Activated CD4-positive, alpha-beta T cell treated with anti-CD3 and anti-CD28 coated beads, Interleukin-2, amount 50 U/mL, for 1 hour (primary cell): ENCODE measurements around the gene ZNF609.
"Not testable (repeated sequence)": the region's sequence is repeated elsewhere in the genome, so short reads cannot be mapped to it uniquely, and the experiment has no call there.

Experiments
- DNase-seq: peaks from one replicate; pipeline ENCODE4 v3.0.0-alpha.2; 2020

The ZNF609 gene

DNA sequence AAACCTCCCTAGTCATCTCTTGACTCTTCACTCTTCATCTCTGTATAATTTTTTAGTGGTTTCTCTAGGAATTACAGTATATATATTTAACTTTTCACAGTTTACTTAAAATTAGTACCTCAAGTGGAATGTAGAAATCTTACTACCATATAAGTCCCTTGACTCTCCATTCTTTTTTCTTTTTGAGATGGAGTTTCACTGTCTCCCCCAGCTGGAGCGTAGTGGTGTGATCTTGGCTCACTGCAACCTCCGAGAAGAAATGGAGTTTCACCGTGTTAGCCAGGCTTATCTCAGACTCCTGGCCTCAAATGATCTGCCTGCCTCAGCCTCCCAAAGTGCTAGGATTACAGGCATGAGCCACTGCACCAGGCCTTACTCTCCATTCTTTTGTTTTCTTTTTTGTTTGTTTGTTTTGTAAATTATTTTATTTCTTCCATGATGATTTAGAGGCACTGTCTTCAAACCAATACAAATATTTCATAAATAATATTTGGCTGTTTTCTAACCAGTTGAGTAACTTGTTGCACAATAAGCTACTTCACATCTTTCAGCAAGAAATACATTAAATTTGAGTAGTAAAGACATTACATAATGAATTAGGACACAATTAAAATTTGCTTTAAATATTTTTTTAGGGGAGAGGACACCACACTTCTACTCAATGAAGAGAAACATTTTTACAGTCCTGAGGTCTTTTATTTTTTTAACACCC, 170.2 kb downstream of the ZNF609 start:
- no peak for DNase-seq

GRCh38 chr15:64632639-64633038, 172.3 kb downstream of the ZNF609 start:
- not testable (repeated sequence) for DNase-seq

GRCh38 chr15:64633332-64633731, 173.0 kb downstream of the ZNF609 start:
- no peak for DNase-seq

DNA sequence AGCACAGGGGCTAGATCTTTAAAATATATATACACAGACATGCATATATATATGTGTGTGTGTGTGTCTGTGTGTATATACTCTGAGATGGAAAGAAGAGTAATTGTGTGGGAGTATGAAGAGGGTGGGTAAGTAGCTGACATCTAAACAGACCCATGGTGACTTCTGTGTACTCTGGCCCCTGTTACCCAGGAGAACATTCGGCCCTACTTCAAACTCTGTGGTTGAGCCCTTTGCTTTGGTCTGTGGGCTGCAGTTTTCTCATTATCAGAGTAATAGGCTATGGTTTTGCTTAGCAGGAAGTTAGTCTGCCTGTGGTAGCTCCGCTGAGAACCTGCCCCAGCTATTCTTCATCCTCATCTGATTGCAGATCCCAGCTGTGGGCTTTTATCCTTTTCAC, 173.6 kb downstream of the ZNF609 start:
- DNase-seq, result peak; percentile 11

DNA sequence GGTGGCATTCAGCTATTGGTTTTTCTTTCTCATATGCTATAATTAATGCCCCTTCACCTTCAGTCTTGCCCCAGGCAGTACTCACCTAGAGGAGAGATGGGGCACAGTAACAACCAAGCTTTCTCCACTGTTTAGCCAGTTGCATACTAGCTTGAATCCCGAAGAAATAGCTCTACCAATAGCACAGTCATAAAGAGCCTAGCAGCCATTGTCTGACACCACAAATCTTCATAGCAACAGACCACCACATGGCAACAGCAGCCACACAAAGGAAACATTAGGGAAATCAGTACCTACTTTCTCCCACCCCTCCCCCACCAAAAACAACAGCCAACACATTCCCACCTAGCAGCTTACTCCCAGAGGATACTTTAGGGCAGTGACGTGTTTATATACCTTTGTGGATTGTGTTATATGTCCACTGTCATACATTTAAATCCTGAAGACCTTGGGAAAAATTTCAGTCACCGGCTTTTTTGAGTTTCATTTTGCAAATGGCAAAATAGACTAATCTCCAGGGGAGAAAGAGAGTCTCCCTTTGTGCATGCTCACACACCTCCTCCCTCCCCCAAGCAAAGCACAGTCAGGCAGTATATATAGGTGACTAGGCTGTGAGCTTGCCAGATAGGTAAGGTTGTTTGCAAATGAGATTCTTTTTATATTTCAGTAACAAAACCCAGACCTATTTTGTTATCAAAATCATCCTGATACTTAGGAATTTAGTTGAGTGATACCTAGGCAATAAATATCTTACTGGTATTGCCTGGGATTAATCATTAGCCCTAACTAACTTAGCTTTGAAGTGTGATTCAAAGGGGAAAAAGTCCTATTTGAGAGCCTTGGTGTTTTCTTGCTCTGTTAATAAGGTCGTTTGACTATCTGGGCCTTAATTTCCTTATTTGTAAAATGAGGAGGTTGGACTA, 174.5 kb downstream of the ZNF609 start:
- no peak for DNase-seq

DNA sequence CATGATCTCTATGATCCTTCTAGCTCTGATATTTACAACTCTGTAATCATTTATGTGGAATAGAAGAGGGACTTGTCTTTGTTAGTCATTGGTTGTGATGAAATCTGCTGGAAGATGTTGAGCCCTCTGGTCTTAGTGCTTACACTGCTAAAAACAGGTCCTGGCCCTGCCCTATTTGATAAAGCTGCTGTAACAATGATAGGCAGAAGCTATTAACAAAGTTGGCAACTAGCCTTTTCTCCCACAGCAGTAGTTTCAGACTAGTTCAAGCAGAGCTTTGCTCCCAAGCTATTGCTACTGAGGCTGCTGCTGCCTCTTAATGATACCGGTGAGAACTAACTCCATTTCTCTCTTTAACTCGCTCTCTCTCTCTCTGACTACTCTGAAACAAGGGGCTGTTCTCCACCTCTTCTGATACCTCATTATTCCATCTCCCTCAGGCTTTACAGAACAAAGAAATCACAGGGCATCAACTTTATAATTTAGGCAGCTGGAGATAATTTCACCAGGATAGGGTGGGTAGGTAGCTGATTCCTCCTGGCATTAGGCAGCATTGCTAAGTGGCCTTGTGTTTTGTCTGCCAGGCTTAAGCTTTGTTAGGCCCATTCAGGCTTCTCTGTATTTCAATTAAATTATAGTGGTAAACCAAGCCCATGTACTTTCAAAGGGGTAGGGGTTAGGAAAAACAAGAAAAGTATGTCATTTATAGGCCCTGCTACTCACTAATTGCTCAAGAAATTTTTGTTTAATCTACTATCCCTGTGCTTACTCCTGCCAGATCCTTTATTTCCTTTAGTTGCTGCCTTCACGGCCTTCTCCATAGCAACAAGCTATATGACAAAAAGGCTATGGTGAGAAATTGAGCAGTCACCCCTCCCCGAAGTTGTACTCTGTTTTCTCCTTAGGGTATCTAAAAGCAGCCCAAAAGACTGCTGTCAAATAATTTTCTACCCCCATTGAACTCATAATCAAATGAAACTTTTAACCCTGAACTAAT, 175.4 kb downstream of the ZNF609 start:
- no peak for DNase-seq

DNA sequence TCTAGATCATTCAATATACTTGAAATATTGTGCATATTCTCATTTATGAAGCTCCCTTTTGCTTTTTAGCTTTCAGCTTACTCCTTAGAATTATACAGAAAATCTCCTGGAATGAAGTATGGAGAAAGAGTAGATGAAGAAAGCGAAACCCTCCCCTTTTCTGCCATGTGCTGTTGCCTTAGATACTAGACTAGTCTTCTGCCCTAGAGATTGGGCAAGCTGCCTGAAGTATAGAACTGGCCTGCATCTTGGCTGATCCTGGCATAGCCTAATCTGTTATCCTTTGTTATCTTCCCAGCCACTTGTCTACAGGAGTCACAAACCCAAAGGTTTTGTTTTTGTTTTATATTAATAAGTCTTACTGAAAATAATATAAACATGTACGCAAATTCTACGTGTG, 176.2 kb downstream of the ZNF609 start:
- DNase-seq, result no peak

- DNase-seq, result no peak
Observed at GRCh38 chr15:64637412-64637811, 177.0 kb downstream of the ZNF609 start.

DNA sequence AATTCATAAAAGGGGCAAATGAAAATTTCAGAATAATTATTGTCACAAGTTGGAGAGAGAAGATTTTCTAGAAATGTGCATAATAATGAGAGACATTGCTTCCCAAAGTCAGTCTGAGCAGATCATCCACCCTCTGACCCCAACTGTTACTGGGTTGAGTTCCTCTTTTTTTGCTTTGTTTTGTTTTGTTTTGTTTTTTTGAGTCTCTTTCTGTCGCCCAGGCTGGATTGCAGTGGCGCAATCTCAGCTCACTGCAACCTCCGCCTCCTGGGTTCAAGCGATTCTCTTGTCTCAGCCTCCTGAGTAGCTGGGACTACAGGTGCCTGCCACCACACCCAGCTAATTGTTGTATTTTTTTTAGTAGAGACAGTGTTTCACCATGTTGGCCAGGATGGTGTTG, 179.4 kb downstream of the ZNF609 start:
- DNase-seq, result not testable (repeated sequence)

DNA sequence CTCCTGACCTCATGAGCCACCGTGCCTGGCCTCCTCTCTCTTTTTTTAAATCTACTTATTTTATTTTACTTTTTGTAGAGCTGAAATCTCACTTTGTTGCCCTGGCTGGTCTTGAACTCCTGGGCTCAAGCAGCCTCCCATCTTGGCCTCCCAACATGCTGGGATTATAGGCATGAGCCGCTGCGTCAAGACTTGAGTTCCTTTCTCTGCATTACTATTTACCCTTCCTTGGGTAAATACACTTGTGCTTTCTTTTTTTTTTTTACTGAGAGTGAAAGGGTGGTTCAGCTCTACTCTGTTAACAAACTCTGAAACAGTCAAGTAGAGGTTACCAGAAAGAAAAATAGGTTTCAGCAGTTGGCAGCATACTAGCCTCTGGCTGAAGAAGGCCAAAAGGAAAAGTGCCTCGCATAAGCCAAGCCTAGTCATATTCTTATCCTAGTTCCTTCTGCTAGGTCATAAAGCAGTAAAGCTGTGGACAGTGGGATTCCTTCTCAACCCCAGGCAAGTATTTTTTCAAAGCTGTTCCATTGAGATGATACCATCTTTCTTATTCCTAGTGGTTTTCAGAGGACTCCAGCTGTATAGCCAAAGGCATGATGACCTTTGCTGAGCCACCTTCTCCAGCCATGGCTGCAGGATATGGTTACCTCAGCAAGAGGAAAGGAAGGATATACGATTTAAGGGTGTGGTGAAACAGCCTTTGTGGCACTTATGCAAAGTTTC, 179.9 kb downstream of the ZNF609 start:
- no peak for DNase-seq

DNA sequence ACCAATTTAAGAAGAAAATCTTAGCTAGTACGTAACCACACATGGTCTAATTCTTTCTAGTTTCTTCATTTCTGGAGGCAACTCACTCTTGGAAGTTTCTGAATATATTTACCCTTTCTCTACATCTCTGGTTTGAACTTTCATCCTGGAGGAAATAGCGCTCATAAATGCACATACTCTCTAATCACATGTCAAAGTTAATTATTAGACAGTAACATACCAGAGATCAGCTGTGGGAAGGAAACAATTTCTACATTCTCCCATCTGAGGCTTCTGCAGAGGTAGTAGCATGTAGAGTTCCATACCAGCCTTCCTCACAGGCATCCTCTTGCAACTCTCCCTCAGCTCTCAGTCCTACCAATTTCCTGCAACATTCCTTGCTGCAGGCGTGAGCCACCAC, 182.5 kb downstream of the ZNF609 start:
- no peak for DNase-seq

DNA sequence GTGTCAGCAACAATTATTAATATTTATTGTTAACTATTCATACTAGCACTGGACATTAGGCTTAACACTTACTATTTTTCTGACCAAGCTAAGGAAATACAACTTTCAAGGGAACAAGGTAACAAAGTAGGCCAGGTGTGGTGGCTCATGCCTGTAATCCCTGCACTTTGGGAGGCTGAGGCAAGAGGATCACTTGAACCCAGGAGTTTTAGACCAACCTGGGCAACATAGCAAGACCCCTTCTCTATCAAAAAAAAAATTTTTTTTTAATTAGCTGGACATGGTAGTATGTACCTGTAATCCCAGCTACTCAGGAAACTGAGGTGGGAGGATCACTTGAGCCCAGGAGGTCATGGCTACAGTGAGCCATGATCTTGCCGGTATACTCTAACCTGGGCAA, 183.3 kb downstream of the ZNF609 start:
- no peak for DNase-seq

- not testable (repeated sequence) for DNase-seq
Observed at GRCh38 chr15:64644811-64645210, 184.4 kb downstream of the ZNF609 start.

- DNase-seq, result no peak
Observed at GRCh38 chr15:64645995-64646394, 185.6 kb downstream of the ZNF609 start.

DNA sequence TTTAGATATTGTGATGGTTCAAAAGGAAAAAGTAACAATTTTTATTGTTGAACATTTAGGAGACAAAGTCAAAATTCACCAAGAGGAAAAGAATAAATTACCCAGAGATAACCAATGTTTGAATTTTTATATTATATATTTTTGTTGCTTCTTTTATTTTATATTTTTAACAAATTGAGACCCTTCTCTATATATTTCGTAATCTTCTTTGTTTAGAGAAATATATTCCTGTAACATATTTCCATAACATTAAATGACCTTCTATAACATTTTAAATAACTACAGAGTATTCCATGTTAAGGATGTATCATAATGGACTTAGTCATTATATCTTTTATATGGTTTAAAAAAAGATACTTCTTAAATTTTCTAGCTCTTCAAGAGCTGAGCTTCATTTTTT, 187.0 kb downstream of the ZNF609 start:
- DNase-seq, result no peak

DNA sequence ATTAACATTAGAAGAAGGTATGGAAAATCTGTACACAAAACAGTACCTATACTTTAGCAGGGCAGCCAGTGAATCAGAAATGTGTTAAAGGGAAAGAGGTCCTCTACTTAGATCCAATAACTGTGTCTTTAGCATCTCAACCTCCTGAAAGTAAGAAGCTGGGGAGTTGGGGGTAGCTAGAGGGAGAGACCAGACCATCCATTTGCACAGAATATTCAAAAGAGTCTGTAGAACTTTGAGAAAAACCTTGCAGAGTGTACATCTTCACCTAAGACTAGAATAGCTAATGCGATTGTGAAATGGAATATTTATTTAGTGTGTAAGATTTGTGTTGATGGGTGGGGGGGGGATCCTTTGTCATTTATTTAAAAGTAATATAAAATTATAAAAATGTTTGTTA, 190.2 kb downstream of the ZNF609 start:
- no peak for DNase-seq

DNA sequence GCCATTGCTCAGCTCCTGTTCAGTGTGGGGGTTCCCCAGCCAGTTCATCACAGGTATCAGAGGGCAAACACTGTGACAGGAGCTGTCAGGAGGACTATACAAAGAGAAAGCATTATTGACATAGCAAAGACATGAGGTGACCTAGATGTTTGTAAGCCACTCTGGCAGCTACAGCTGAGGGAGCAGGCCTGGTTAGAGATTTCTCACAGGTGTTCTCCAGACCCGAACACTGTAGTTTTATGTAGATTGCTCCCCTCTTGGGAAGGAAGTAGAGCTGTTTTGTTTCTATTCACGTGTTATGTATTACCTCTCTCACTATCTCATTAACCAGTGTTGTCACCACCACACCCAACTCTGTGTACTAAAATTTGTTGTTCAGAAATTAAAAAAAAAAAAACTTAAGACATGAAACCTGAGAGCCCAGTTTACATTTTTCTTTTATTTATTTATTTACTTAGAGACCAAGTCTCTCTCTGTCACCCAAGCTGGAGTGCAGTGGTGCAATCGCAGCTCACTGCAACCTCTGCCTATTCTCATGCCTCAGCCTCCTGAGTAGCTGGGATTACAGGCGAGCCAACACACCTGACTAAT, 191.3 kb downstream of the ZNF609 start:
- peak; percentile 39 for DNase-seq

- DNase-seq, result no peak
Observed at GRCh38 chr15:64653757-64654156, 193.4 kb downstream of the ZNF609 start.

DNA sequence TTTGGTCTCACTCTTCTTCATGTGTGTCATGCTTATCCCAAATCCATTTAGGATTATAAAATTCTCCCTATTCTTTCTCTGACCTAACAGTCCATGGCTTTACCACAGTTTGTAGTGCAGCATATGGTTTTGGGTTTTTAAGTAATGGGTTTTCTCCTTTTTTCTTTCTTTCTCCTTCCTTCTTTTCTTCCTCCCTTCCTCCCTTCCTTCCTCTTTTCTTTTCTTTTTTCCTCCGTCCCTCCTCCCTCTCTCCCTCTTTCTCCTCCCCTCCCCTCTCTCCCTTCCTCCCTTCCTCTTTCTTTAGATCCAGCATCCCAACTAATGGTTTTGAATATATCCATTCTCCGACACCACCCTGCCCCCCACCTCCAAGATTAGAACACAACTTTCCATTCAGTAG, 196.1 kb downstream of the ZNF609 start:
- no peak for DNase-seq

- DNase-seq, result no peak
Observed at GRCh38 chr15:64665179-64665578, 204.8 kb downstream of the ZNF609 start.

GRCh38 chr15:64667736-64668161, 207.4 kb downstream of the ZNF609 start:
- DNase-seq, result no peak

DNA sequence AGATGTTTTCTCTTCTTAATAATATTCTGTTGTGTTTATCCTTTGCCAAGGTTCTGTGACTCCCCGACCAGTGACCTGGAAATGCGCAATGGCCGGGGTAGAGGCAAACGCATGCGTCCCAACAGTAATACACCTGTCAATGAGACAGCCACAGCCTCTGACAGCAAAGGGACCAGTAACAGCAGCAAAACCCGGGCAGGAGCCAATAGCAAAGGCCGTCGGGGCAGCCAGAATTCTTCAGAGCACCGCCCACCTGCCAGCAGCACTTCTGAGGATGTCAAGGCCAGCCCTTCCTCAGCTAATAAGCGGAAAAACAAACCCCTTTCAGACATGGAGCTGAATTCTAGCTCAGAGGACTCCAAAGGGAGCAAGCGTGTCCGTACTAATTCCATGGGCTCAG, 213.5 kb downstream of the ZNF609 start:
- no peak for DNase-seq
